HG02588 (cell line): ENCODE measurements around the gene MFAP2.

Source experiments
- ATAC-seq: cut with Tn5 transposase; IDR thresholded peaks from one replicate; pipeline ENCODE4 v1.9.1; 2021; ENCODE audit warnings: mild to moderate bottlenecking, moderate library complexity; ENCODE audit not compliant: unreplicated experiment

MFAP2 gene

GRCh38 chr1:16981269-16981849 is 939 bp upstream of the MFAP2 start:
- no peak for ATAC-seq

GRCh38 chr1:16979475-16980327 is 719 bp downstream of the MFAP2 start:
- ATAC-seq = no peak

- ATAC-seq = no peak
Observed at GRCh38 chr1:16978567-16979474, 1.6 kb downstream of the MFAP2 start.

GRCh38 chr1:16978139-16978538 is 2.3 kb downstream of the MFAP2 start:
- ATAC-seq = no peak

GRCh38 chr1:16977377-16977776 is 3.0 kb downstream of the MFAP2 start:
- ATAC-seq = no peak

GRCh38 chr1:16976966-16977365 is 3.5 kb downstream of the MFAP2 start:
- ATAC-seq = no peak

GRCh38 chr1:16975838-16976237 is 4.6 kb downstream of the MFAP2 start:
- ATAC-seq = no peak

GRCh38 chr1:16975211-16975610 is 5.2 kb downstream of the MFAP2 start:
- no peak for ATAC-seq

- no peak for ATAC-seq
Observed at GRCh38 chr1:16973215-16973614, 7.2 kb downstream of the MFAP2 start.

GRCh38 chr1:16972189-16972895 is 8.1 kb downstream of the MFAP2 start:
- ATAC-seq = no peak

- ATAC-seq = no peak
Observed at GRCh38 chr1:16971341-16972188, 8.9 kb downstream of the MFAP2 start.

- ATAC-seq = no peak
Observed at GRCh38 chr1:16970132-16970910, 10.1 kb downstream of the MFAP2 start.

GRCh38 chr1:16969651-16970050 is 10.8 kb downstream of the MFAP2 start:
- no peak for ATAC-seq

GRCh38 chr1:16969057-16969611 is 11.3 kb downstream of the MFAP2 start:
- ATAC-seq = no peak

GRCh38 chr1:16968372-16968771 is 12.0 kb downstream of the MFAP2 start:
- no peak for ATAC-seq

GRCh38 chr1:16967962-16968361 is 12.5 kb downstream of the MFAP2 start:
- ATAC-seq = no peak

- no peak for ATAC-seq
Observed at GRCh38 chr1:16967095-16967575, 13.3 kb downstream of the MFAP2 start.

GRCh38 chr1:16966282-16966681 is 14.1 kb downstream of the MFAP2 start:
- no peak for ATAC-seq
